ENCODE results near the gene OOSP3. TPM values are rescaled to one million over a fixed set of nuclear protein-coding genes. Genes with fewer than 3 reads are reported as not detected.

The OOSP3 gene
- total RNA-seq, 1 experiment from 2014 or later: not detected

- Histone ChIP-seq H4K20me1 (ENCODE audit: insufficient read depth) (no peaks in the 10 kb centered on the region), H3K9me2 (ENCODE audit: insufficient read depth) (no peaks in the 10 kb centered on the region), H3K4me1 (ENCODE audit: control insufficient read depth in 1 of 2, insufficient read depth in 2 of 2, low read length in 2 of 2) (peaks cover 7 to 20% of the 10 kb centered on the region in 2 experiments; a peak in 3 of 4 replicates), H2AFZ (ENCODE audit: low read depth, low read length, poor library complexity, severe bottlenecking) (peak overlapping the region; percentile 48), H3K27me3 (ENCODE audit: insufficient read depth, low read length) (no peaks in the 10 kb centered on the region), H3K9ac (ENCODE audit: low read length) (no peak overlapping the region), H3K36me3 (ENCODE audit: control insufficient read depth in 1 of 2, insufficient read depth in 2 of 2, low read length in 2 of 2) (no peaks in the 10 kb centered on the region), H3K79me2 (ENCODE audit: insufficient read depth, low read length) (no peaks in the 10 kb centered on the region), H3K4me3 (replicated peaks in 1 of 2; ENCODE audit: low read depth in 1 of 2, low read length in 2 of 2) (no peak overlapping the region), H3K4me2 (ENCODE audit: low read length) (no peak overlapping the region), H3K27ac (ENCODE audit: low read depth, low read length) (no peak overlapping the region), H3K9me3 (ENCODE audit: control insufficient read depth in 1 of 2, insufficient read depth in 1 of 2, low read depth in 1 of 2, low read length in 2 of 2) (no peaks in the 10 kb centered on the region)
- ChIA-PET POLR2A (no interaction called here), RAD21 (ENCODE audit: low non-redundant PET in 1 of 2, low total read pairs in 2 of 2, uncharacterized antibody in 2 of 2, unreplicated experiment in 2 of 2) (no interaction called here), CTCF (no interaction called here)
- DNase-seq (ENCODE audit: low read depth, low spot score) (no peak), ATAC-seq (peak; percentile 59)
- intact Hi-C loops (cut with micrococcal nuclease): no loop called here
- no TSS peak for BruUV-seq (replicated peaks)
- TF ChIP-seq ATF3 (IDR thresholded peaks at IDR 0.05) (no peak), SIN3A (IDR thresholded peaks at IDR 0.05; ENCODE audit: low read depth) (no peak), SRF (IDR thresholded peaks at IDR 0.05; ENCODE audit: low read depth) (no peak), YY1 (IDR thresholded peaks at IDR 0.05; ENCODE audit: extremely low read depth, insufficient replicate concordance, low read depth, low read length) (no peak)
Measured at GRCh38 chr11:59899532-59899931, 20.9 kb downstream of the OOSP3 start.

DNA sequence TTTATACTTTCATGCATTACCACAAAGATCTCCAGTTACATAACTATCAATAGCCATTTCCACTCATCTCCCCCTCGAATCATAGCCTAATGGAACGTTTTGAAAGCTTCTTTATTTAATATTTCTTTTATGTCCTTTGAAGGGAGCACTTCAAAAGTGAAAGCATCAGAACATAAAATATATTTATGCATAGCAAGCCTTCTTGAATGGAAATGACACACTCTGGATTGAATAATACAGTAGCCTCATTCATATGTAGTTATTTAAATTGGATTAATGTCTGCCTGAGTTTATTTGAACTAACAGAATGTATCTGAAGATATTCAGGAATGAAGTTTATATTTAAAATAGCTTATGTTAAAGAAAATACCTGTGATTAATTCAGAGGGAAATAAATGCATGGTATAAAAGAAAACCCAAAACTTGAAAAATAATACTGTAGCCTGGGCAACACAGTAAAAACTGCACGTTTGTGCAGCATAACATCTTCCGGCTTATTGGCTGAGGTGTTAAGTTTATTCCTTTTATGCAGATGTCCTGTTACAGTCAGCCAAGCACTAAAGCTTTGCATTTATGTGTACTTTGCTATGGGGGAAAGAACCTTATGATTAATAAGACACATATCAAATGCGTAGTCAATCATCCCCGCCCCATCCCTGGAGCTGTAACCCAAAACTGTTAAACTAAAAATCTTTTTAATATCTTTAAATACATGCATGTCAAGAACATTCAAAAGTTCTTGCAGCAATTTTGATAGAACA is 22.0 kb downstream of the OOSP3 start:
- Histone ChIP-seq H3K9me2 (ENCODE audit: insufficient read depth) (no peaks in the 10 kb centered on the region), H2AFZ (ENCODE audit: low read depth, low read length, poor library complexity, severe bottlenecking) (peak overlapping the region; percentile 50), H4K20me1 (ENCODE audit: insufficient read depth) (no peaks in the 10 kb centered on the region), H3K4me1 (ENCODE audit: control insufficient read depth in 1 of 2, insufficient read depth in 2 of 2, low read length in 2 of 2) (peaks cover 7 to 20% of the 10 kb centered on the region in 2 experiments; a peak in 3 of 4 replicates), H3K27me3 (ENCODE audit: insufficient read depth, low read length) (no peaks in the 10 kb centered on the region), H3K9ac (ENCODE audit: low read length) (no peak overlapping the region), H3K79me2 (ENCODE audit: insufficient read depth, low read length) (no peaks in the 10 kb centered on the region), H3K36me3 (ENCODE audit: control insufficient read depth in 1 of 2, insufficient read depth in 2 of 2, low read length in 2 of 2) (no peaks in the 10 kb centered on the region), H3K27ac (ENCODE audit: low read depth, low read length) (no peak overlapping the region), H3K9me3 (ENCODE audit: control insufficient read depth in 1 of 2, insufficient read depth in 1 of 2, low read depth in 1 of 2, low read length in 2 of 2) (no peaks in the 10 kb centered on the region), H3K4me2 (ENCODE audit: low read length) (peak overlapping the region; percentile 31), H3K4me3 (replicated peaks in 1 of 2; ENCODE audit: low read depth in 1 of 2, low read length in 2 of 2) (no peak overlapping the region)
- ATAC-seq (no peak), DNase-seq (ENCODE audit: low read depth, low spot score) (no peak)
- ChIA-PET CTCF (interaction anchor here (2.4 kb wide), 1 partner anchor 19 kb away, joined by 8 read pairs; no protein-coding TSS in a partner anchor), POLR2A (no interaction called here), RAD21 (ENCODE audit: low non-redundant PET in 1 of 2, low total read pairs in 2 of 2, uncharacterized antibody in 2 of 2, unreplicated experiment in 2 of 2) (no interaction called here)
- intact Hi-C loops (cut with micrococcal nuclease): no loop called here
- no TSS peak for BruUV-seq (replicated peaks)
- TF ChIP-seq TCF7L2 (IDR thresholded peaks at IDR 0.05; ENCODE audit: borderline replicate concordance, extremely low read depth, insufficient read depth, insufficient read length) (no peak), CEBPB (IDR thresholded peaks at IDR 0.05; ENCODE audit: low read depth) (no peak), ZBTB33 (IDR thresholded peaks at IDR 0.05; ENCODE audit: extremely low read depth, insufficient replicate concordance, low read length) (no peak), EZH2 (IDR thresholded peaks at IDR 0.05) (no peak), SP1 (IDR thresholded peaks at IDR 0.05; ENCODE audit: low read depth) (no peak), ATF3 (IDR thresholded peaks at IDR 0.05) (no peak), FOSL1 (IDR thresholded peaks at IDR 0.05; ENCODE audit: low read depth) (no peak)
